Peyer's patch (tissue), 4 donors: Measurements from ENCODE around the gene IWS1.

ENCODE experiments used
- POLR2A ChIP-seq, 2 donors: fragments of 450-650 bp; IDR thresholded peaks; one replicate each; pipeline ENCODE4 v1.5.1; 2017; ENCODE audit warnings: antibody characterized with exemption in 2 of 2, mild to moderate bottlenecking in 2 of 2, moderate library complexity in 2 of 2
- TF ChIP-seq, protein P1 (sequence below), 6 experiments: fragments of 450-650 bp in 4 of 6; fragments of 200-600 bp in 2 of 6; sonication (generic) in 1 of 6; IDR thresholded peaks; one replicate each; pipeline ENCODE4 v1.5.1; 2017 to 2019; ENCODE audit warnings: antibody characterized with exemption in 6 of 6, mild to moderate bottlenecking in 3 of 6, moderate library complexity in 1 of 6

DNA sequence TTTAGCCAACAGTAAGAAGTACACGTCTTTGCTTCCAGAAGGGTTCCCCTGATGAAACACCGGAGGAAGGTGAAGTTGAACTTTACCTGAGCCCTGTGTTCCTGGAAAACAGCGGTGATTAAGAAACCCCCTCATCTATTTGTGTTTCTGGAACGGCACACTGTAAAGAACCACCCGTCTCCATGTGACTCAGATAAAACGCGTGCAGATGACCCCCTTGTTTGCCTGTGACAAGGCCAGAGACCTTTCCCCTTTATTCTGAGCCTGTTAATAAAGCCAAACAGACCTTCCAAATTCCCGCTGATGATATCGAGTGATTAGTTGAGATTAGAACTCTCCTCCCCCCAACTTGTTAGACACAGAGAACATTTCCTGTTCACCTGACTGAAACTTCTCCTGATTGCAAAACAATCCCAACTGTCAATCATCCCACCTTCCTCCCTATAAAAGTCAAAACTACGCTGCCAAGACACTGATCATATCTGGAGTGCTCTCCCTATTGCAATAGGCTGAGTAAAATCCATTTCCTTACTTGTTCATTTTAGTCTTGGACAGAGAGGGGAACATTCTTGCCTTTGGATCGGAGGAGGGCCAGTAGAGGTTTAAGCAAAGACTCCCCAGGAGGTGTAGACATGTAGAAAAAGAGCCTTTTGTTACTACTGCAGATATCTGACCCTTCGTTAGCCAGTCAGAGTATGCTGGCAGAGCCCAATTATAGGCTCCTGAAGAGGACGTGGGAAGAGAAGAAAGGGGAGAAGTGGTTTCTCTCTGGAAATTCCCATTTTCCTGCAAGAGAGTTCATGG is 914 bp upstream of the IWS1 start:
- TF ChIP-seq, protein P1, sequence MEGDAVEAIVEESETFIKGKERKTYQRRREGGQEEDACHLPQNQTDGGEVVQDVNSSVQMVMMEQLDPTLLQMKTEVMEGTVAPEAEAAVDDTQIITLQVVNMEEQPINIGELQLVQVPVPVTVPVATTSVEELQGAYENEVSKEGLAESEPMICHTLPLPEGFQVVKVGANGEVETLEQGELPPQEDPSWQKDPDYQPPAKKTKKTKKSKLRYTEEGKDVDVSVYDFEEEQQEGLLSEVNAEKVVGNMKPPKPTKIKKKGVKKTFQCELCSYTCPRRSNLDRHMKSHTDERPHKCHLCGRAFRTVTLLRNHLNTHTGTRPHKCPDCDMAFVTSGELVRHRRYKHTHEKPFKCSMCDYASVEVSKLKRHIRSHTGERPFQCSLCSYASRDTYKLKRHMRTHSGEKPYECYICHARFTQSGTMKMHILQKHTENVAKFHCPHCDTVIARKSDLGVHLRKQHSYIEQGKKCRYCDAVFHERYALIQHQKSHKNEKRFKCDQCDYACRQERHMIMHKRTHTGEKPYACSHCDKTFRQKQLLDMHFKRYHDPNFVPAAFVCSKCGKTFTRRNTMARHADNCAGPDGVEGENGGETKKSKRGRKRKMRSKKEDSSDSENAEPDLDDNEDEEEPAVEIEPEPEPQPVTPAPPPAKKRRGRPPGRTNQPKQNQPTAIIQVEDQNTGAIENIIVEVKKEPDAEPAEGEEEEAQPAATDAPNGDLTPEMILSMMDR (IDR thresholded peaks at IDR 0.05): no peak
- TF ChIP-seq POLR2A (IDR thresholded peaks at IDR 0.05): peak in 1 of 2 donors; percentile 73
